ACC112 (cell line): ENCODE data around the gene RFNG.

Experiments
- H2AFZ ChIP-seq: fragments of 200-600 bp; sonication (generic); one replicate; pipeline ENCODE4 v1.6.0; 2017; ENCODE audit warnings: antibody characterized with exemption, low read length; ENCODE audit not compliant: unreplicated experiment
- H3K27ac ChIP-seq: fragments of 200-600 bp; sonication (generic); 2 replicates; pipeline ENCODE4 v1.5.1; 2014; ENCODE audit warnings: low read depth, mild to moderate bottlenecking, antibody characterized with exemption, low read length, moderate library complexity
- H3K27me3 ChIP-seq: fragments of 200-600 bp; sonication (generic); 2 replicates; pipeline ENCODE4 v1.6.1; 2014; ENCODE audit warnings: mild to moderate bottlenecking, antibody characterized with exemption, low read length, moderate library complexity, mixed read lengths; ENCODE audit not compliant: insufficient read depth
- H3K36me3 ChIP-seq: fragments of 200-600 bp; sonication (generic); 2 replicates; pipeline ENCODE4 v1.6.1; 2016; ENCODE audit warnings: mild to moderate bottlenecking, antibody characterized with exemption, low read length, moderate library complexity, mixed read lengths; ENCODE audit not compliant: insufficient read depth
- H3K4me1 ChIP-seq: fragments of 200-600 bp; sonication (generic); one replicate; pipeline ENCODE4 v1.6.1; 2016; ENCODE audit warnings: low read length, mixed read lengths; ENCODE audit not compliant: insufficient read depth, unreplicated experiment, control insufficient read depth
- H3K4me3 ChIP-seq: fragments of 200-600 bp; sonication (generic); 2 replicates; pipeline ENCODE4 v1.5.1; 2014; ENCODE audit warnings: mild to moderate bottlenecking, low read depth, low read length
- H3K79me2 ChIP-seq: fragments of 200-600 bp; sonication (generic); one replicate; pipeline ENCODE4 v1.6.0; 2016; ENCODE audit warnings: low read length; ENCODE audit not compliant: control insufficient read depth, unreplicated experiment, insufficient read depth

Gene RFNG

DNA sequence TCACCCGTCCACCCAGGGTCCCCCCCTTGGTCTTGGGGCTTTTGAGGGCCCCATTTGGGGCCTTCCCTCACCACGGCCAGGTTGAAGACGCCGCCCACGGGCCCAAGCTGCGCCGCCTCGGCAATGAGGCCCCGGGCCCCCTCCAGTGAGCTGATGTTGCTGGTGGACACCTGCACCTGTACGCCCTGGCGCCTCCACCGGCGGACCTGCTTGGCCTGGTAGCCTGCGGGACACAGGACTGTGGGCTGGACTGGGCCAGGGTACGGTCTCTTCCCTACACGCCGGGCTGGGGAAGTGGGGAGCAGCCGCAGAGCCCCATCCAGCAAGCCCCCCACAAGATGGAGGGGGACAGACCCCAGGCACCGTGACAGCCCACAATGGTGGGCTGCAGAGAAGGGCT lies 30.8 kb upstream of the RFNG start:
- Histone ChIP-seq H3K4me1 (no peaks in the 10 kb centered on the region), H3K27me3 (no peaks in the 10 kb centered on the region), H3K4me3 (no peak overlapping the region), H3K36me3 (peaks cover 25% of the 10 kb centered on the region; the same call in 1 of the 2 replicates), H2AFZ (no peak overlapping the region), H3K79me2 (no peaks in the 10 kb centered on the region), H3K27ac (no peak overlapping the region)

DNA sequence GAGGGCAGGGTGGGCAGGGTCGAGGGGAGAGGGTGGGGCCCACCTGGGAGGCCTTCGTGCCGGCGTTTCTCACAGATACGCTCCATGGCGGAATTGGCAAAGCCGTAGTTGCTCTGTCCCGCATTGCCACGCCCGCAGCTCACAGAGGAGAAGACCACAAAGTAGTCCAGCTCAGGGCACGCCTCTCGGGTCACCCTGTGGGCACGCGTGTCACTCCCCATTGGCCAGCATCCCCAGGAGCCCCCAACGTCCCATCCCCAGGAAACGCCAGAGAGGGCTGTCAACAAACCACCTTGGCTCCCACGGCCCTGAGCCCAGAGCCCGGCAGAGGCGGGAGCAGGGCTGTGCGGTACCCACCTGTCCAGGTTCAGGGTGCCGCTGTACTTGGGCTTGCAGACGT lies 30.4 kb upstream of the RFNG start:
- no peaks in the 10 kb centered on the region for H3K4me1 ChIP-seq
- H3K27me3 ChIP-seq: no peaks in the 10 kb centered on the region
- no peaks in the 10 kb centered on the region for H3K79me2 ChIP-seq
- no peak overlapping the region for H3K27ac ChIP-seq
- H2AFZ ChIP-seq: no peak overlapping the region
- H3K4me3 ChIP-seq: no peak overlapping the region
- H3K36me3 ChIP-seq: peaks cover 22% of the 10 kb centered on the region; the same call in 1 of the 2 replicates

DNA sequence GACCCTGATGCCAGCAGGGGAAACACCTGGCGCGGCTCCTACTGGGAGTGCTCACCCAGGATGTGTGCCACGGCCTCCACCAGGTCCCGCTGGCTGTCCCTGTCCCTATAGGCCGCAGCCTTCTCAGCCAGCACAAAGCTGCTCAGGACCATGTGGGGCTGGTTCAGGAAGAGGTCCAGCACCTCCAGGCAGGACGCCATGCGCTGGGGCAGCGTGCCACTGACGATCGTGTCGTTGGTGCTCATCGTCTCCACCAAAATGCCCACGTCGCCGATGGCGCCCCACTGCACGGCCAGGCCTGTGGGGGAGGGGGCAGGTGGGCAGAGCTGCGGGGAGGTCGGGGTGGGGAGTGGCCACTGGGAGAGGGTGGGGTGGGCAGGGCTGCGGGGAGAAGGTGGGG lies 29.9 kb upstream of the RFNG start:
- Histone ChIP-seq H3K36me3 (peaks cover 22% of the 10 kb centered on the region; the same call in 1 of the 2 replicates), H3K79me2 (no peaks in the 10 kb centered on the region), H2AFZ (no peak overlapping the region), H3K4me3 (no peak overlapping the region), H3K4me1 (no peaks in the 10 kb centered on the region), H3K27me3 (no peaks in the 10 kb centered on the region), H3K27ac (no peak overlapping the region)

DNA sequence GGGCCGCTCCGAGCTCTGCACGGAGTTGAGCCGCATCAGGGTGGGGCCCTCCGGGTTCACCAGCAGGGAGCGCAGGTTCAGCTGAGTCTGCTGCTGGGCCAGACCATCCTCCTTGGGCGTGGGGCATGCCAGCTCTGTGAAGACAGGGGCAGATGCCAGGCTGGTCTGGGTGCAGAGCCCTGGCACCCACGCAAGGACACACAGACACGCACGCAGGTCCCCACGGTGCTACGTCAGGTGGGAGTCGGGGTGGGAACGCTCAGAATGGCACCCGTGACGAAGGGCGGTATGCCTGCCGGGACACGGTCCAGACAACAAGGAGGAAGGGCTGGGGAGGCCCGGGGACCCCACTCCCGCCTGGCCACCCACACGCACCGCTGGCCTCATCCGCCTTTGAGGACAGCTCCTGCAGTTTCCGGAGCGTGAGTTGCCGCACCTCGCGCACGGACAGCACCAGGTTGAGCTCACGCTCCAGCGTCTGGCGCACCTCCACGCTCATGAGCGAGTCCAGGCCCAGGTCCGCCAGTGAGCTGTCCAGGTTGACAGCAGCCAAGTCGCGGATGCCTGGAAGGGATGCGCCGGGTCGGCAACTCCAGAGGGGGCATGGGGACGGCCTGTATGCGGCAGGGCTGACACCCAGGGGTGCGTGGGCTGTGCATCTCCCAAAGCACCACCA lies 29.3 kb upstream of the RFNG start:
- no peaks in the 10 kb centered on the region for H3K27me3 ChIP-seq
- peaks cover 22% of the 10 kb centered on the region; the same call in 1 of the 2 replicates for H3K36me3 ChIP-seq
- no peaks in the 10 kb centered on the region for H3K4me1 ChIP-seq
- no peaks in the 10 kb centered on the region for H3K79me2 ChIP-seq
- no peak overlapping the region for H2AFZ ChIP-seq
- H3K27ac ChIP-seq: no peak overlapping the region
- no peak overlapping the region for H3K4me3 ChIP-seq

DNA sequence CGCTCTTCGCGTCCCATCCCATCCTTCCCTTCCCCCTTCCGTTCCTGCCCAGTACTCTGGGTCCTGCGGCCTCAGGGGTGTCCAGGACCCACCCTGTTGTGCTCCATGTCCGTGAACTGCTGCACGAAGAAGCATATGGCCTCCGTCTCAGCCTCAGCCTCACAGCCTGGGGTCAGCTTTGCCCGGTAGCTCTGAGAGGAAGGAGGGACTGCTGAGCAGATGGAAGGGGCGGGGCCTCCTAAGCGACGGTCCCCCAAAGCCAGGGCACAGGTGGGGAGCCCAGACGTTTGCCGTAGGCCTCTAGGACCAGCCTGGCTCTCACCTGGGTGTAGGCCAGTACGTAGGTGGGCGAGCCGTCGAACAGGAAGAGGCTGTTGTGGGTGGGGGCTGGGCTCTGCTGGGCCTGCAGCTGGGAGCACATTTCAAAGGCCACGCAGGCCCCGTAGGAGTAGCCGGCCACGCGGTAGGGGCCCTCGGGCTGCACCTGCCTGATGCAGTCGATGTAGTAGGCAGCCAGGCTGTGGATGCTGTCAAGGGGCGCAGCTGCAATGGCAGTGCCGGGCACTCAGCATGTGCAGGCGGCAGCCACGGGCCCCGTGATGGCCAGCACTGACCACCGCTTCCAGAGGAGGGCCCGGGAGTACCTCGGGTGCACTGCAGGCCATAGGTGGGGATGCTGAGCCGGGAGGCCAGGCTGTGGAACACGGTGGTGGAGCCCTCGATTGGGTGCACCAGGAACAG lies 28.6 kb upstream of the RFNG start:
- peaks cover 22% of the 10 kb centered on the region; the same call in 1 of the 2 replicates for H3K36me3 ChIP-seq

DNA sequence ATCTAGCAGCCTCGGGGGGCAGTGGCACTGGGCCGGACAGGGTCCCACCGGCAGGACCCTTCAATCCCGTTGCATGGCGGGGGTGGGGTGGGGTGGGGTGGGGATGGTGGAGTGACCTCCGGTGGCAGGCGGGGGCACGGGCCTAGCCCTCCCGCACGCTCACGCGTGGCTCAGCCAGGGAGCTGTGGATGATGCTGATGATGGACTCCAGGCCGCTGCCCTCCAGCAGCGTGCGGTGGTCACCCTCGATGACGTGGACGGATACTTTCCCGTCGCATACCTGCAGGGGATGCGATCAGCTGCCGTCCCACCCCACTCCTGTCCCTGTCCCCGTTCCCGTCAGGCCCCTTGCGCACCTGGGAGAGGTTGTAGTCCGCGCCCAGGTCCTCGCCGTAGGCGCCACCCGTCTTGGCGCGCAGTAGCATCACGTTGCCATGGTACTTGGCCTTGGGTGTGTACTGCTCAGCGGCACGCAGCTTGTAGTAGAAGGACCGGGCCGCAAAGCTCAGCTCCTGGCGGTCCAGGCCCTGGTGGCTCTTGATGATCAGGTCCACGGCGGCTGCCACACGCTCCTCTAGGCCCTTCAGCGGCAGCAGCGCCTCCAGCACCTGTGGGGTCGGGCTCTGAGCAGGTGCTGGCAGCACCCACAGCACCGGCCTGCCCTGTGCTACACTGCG lies 27.5 kb upstream of the RFNG start:
- H2AFZ ChIP-seq: no peak overlapping the region
- H3K79me2 ChIP-seq: no peaks in the 10 kb centered on the region
- H3K36me3 ChIP-seq: peaks cover 18% of the 10 kb centered on the region; the same call in 1 of the 2 replicates

More for the DNA sequence above, 28.6 kb upstream of the RFNG start:
- Histone ChIP-seq H2AFZ (no peak overlapping the region), H3K27ac (no peak overlapping the region), H3K79me2 (no peaks in the 10 kb centered on the region), H3K27me3 (no peaks in the 10 kb centered on the region), H3K4me1 (no peaks in the 10 kb centered on the region), H3K4me3 (no peak overlapping the region)

DNA sequence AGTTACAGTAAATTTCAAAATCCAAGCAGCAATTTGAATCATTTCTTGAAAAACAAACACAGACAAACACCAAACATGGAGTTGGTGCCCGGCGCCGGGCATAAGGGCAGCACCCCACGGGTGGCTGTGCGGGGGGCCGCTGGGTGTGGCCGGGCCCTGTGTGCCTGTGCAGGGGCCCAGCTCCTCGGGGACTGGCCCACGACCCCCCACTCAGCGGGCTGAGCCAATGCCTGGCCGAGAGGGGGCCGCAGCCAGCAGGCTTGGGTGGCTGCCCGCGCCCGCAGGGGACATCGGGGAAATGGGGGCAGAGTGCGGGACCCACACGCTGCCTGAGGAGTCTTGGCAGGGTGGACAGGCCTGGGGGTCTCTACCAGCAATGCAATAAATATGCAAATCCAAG lies 26.8 kb upstream of the RFNG start:
- no peak overlapping the region for H3K27ac ChIP-seq
- no peaks in the 10 kb centered on the region for H3K79me2 ChIP-seq
- H2AFZ ChIP-seq: no peak overlapping the region
- H3K36me3 ChIP-seq: peaks cover 14% of the 10 kb centered on the region; the same call in 1 of the 2 replicates
- H3K4me3 ChIP-seq: no peak overlapping the region
- H3K4me1 ChIP-seq: no peaks in the 10 kb centered on the region
- no peaks in the 10 kb centered on the region for H3K27me3 ChIP-seq

More for the DNA sequence above, 27.5 kb upstream of the RFNG start:
- H3K4me1 ChIP-seq: no peaks in the 10 kb centered on the region
- no peaks in the 10 kb centered on the region for H3K27me3 ChIP-seq
- H3K4me3 ChIP-seq: no peak overlapping the region
- no peak overlapping the region for H3K27ac ChIP-seq

DNA sequence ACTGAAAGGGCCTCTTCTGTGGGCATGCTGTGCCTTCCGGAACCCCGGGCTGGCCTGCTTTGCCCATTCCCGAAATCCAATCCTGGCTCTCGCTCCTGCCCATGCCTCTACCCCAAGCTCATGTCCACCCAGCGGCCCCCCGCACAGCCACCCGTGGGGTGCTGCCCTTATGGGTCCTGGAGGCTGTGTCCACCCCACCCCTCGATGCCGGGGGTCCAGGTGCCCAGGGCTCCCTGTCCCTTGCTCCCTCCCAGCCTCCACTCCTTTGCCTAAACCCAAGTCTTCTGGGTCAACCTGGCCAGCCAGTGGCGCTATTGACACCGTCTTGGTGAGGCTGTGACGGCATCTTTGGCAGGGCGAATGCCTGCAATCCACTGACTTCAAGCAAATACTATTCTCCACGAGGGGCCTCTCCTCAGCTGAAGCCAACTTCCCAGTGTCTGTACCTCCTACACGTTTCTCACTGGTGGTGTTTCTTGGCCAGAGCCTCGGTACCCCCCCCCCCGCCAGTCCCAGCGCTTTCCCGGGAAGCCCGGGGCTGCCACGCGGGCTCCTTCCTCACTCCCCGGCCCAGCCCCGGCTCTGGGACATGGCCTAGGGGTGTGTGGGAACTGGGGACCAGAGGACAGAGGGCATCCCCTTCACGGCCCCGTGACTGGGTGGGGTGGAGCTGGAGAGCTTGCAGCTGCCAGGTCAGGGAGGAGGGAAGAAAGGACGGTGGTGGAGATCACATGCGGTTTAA lies 26.2 kb upstream of the RFNG start:
- H2AFZ ChIP-seq: no peak overlapping the region
- H3K36me3 ChIP-seq: peaks cover 10% of the 10 kb centered on the region; the same call in 1 of the 2 replicates
- H3K4me3 ChIP-seq: no peak overlapping the region
- H3K27me3 ChIP-seq: no peaks in the 10 kb centered on the region
- no peaks in the 10 kb centered on the region for H3K79me2 ChIP-seq
- H3K27ac ChIP-seq: no peak overlapping the region
- no peaks in the 10 kb centered on the region for H3K4me1 ChIP-seq

DNA sequence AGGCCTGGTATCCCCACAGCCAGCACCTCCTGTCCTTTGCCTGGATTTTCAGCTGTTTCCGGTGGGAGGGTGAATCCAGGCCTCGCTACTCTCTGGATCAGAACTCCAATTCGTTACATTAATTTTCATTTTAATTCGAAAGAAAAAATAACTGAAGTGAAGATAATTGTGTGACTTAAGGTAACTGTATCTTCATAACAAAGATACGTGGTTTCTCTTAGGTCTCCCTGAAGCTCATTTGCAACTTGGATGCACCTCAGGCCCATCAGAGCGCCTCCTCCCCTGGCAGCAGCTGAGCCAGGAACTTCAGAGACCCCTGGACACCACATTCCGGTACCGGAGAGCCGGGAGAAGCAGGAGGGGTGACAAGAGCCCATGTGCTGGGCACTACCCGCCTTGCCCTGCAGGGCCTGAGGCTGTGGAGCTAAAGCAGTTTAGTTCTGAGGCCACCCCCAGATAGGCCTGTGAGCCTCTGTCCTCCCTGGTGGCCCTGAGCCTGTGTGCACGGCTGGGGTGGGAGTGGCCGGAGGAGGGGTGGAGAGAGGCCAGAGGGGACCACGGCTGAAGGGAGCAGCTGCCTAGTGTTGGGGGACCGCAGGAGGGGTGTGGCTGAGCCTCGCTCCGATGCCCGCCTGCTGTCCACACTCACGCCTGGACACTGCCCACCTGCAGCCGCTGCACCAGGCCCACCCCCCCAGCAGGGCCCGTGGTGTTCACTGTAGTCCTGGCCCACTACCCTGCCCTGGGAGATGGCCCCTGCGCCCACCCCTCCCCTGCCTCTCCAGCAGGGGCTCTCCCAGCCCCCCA lies 25.4 kb upstream of the RFNG start:
- peaks cover 10% of the 10 kb centered on the region; the same call in 1 of the 2 replicates for H3K36me3 ChIP-seq

More for the DNA sequence above, 25.4 kb upstream of the RFNG start:
- no peaks in the 10 kb centered on the region for H3K27me3 ChIP-seq
- no peak overlapping the region for H3K4me3 ChIP-seq
- no peak overlapping the region for H3K27ac ChIP-seq
- no peak overlapping the region for H2AFZ ChIP-seq
- no peaks in the 10 kb centered on the region for H3K4me1 ChIP-seq
- H3K79me2 ChIP-seq: no peaks in the 10 kb centered on the region
